Fibroblast of the aortic adventitia (primary cell): ENCODE results near the gene CACNA1I. TPM values are rescaled to one million over a fixed set of nuclear protein-coding genes. Genes with fewer than 3 reads are reported as not detected.

ENCODE experiments used
- DNase-seq: peaks from one replicate; pipeline ENCODE4 v3.0.0-alpha.2; 2010; ENCODE audit warnings: low read depth
- H3K4me3 ChIP-seq: 2 replicates; pipeline ENCODE4 v1.5.1; 2011; ENCODE audit warnings: low read depth, mild to moderate bottlenecking, control low read depth, low read length, moderate library complexity
- total RNA-seq: library from RNA; depleted of rRNA; stranded (reverse); fragments of >200 nt; gene quantifications from 2 replicates; pipeline ENCODE4 v1.2.3, GENCODE V29; 2012; ENCODE audit warnings: low replicate concordance
- TF ChIP-seq, protein P1 (sequence below): IDR thresholded peaks from 2 replicates; pipeline ENCODE4 v1.5.1; 2011; ENCODE audit warnings: mild to moderate bottlenecking, low read length, control low read depth, inconsistent platforms; ENCODE audit not compliant: insufficient read depth

CACNA1I gene
- total RNA-seq, 1 donor: under 0.01 TPM

DNA sequence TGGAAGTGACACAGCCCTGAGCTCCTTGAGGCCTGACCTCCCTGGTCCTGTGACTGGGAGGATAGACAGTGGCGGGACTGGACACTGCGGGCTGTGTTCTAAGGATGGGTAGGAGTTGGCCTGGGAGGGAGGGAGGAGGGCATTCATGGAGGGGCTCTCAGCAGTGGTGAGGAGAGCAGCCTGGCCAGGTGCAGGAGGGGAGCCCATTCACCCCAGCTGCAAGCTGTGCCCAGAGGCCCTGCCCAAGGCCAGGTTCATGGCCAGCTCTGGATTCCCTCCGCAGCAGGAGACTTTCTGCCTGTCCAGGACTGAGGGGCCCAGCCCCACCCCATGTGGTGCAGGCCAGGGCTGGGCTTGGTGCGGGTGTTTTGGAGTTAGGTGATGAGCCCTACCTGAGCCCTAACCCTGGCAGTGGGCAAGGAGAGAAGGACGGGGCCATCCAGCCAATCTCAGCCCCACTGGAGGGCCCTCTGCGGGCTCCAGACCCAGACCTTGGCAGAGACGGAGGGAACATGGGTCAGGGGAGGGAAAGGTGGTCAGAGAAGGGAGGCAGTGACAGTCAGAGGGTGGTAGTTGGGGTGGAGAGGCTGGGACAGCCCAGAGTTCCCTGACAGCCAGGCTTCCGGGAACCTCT is 26.8 kb downstream of the CACNA1I start:
- no peak overlapping the region for H3K4me3 ChIP-seq
- TF ChIP-seq, protein P1, sequence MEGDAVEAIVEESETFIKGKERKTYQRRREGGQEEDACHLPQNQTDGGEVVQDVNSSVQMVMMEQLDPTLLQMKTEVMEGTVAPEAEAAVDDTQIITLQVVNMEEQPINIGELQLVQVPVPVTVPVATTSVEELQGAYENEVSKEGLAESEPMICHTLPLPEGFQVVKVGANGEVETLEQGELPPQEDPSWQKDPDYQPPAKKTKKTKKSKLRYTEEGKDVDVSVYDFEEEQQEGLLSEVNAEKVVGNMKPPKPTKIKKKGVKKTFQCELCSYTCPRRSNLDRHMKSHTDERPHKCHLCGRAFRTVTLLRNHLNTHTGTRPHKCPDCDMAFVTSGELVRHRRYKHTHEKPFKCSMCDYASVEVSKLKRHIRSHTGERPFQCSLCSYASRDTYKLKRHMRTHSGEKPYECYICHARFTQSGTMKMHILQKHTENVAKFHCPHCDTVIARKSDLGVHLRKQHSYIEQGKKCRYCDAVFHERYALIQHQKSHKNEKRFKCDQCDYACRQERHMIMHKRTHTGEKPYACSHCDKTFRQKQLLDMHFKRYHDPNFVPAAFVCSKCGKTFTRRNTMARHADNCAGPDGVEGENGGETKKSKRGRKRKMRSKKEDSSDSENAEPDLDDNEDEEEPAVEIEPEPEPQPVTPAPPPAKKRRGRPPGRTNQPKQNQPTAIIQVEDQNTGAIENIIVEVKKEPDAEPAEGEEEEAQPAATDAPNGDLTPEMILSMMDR: no peak
- no peak for DNase-seq

DNA sequence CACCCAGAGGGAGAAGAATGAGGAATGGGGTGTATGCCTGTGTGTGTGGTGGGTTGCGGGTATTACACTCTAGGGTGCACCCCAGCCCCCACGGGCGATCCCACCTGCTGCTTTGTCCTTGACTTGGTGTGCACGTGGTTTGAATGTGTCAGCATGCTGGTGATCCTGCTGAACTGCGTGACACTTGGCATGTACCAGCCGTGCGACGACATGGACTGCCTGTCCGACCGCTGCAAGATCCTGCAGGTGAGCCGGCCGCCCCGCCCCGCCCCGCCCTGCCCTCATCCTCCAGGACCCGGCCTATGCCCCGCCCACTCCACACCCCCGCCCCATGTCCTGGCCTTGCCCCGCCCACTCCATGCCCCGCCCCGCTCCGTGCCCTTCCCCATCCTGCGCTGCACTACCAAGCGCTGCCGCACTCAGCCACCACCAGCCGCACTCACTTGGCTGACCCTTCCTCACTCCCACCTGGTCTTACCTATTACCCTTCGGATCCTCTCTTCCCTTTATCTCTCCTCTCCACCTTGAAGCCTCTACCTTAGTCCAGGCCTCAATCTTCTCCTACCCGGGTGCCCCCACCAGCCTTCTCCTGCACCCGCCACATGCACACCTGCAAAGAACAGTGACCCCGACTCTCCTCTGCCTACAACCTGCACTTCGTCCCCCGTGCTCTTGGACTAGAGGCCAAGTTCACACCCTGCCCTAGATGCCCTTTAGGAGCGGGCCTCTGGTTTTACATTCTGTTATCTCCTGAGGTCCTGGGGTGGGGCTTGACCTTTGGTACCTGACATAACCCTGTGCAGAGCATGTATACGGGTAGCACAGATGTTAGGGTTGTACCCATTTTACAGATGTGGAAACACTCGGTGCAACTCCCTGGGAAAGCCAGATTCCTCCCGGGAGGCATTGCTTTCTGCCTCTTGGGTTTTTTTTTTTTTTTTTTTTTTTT is 27.7 kb downstream of the CACNA1I start:
- TF ChIP-seq, protein P1: peak; percentile 1
- H3K4me3 ChIP-seq: no peak overlapping the region
- no peak for DNase-seq

DNA sequence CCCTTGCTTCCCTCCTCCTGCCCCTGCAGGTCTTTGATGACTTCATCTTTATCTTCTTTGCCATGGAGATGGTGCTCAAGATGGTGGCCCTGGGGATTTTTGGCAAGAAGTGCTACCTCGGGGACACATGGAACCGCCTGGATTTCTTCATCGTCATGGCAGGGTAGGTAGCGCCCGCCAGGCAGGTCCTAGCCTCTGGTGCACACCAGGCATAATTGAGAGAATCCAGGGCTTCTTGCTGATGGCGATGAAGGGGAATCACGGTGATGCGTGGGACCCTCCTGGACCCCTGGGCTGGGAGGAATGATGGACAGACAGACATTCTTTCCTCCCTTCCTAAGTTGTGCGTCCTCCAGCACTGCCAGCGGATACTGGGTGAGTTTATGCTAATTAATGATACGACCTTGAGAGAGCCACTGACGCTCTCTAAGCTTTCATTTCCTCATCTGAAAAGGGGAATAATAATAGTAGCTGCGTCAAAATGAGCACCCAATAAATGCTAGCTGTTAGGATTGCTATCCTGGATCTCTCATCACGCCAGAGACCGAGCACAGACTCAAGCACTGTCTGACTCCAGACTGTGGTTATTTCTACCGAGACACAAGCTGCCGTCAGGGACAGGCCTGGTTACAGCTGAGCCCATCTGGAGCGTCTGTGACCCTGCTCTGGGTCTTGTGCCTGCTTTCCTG is 30.1 kb downstream of the CACNA1I start:
- DNase-seq: no peak
- TF ChIP-seq, protein P1: no peak
- no peak overlapping the region for H3K4me3 ChIP-seq

DNA sequence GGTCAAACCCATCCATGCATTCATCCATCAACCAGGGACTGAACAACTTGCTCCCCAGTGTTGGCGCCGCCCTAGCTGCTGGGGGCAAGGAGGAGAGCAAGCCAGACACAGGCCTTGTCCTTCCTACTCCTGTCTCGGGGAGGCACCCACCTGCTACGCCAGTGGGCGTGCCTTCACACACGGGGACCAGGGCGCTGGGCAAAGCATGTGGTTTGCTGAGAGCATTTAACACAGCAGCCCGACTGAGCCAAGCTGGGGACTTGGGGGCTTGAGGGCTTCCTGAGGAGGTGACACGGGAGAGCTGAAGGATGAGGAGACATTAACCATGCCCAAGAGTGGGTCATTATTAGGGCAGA is 30.6 kb downstream of the CACNA1I start:
- H3K4me3 ChIP-seq: no peak overlapping the region
- no peak for DNase-seq

DNA sequence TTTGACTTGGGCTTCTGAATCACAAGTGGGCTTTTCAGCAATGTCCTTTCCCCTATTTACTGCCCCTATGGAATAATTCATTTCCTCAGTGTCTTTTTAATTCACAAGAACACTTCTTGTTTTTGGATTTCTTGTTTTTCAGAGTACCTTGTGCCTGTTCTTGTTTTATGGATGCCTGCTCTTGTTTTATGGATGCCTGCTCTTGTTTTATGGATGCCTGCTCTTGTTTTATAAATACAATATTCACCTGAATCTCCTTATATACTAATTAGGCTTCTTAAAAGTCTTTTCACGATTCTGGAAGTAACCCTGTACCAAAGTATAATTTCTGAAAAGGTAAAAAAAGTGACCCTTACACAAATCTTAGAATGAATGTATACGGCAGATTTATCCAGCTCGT is 32.8 kb downstream of the CACNA1I start:
- no peak for DNase-seq
- H3K4me3 ChIP-seq: no peak overlapping the region
- TF ChIP-seq, protein P1: no peak

More for the DNA sequence above, 30.6 kb downstream of the CACNA1I start:
- TF ChIP-seq, protein P1: no peak

DNA sequence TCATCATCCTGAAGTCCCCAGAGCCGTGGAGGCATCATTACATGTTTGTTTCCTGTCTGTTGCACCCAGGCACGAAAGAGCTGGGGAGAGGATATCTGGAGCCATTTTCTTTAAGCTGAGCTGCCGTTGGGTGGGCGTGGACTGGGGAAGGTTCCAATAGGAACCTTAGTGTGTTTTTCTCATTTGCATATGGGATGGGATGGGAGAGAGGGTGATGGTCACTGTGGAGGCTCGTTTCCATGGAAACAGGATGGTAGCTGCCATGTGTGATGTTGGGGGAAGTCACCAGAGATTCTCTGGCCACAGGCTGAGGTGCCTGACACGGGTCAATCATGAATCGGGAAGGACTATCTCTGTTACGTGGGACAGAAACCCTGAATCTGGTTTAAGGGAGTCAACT is 39.7 kb downstream of the CACNA1I start:
- TF ChIP-seq, protein P1: no peak
- no peak for DNase-seq
- H3K4me3 ChIP-seq: no peak overlapping the region
